OCI-LY3 (cell line): Measurements from ENCODE around the gene SMCO4.
"Not testable (repeated sequence)": the region's sequence is repeated elsewhere in the genome, so short reads cannot be mapped to it uniquely, and the experiment has no call there.

Experiments
- H2AFZ ChIP-seq: fragments of 200-600, 300-600 bp; shearing (Covaris generic); 2 replicates; pipeline ENCODE4 v1.6.0; 2014; ENCODE audit warnings: antibody characterized with exemption, low read depth, low read length
- H3K27ac ChIP-seq: fragments of 200-600, 300-600 bp; sonication (generic); 2 replicates; pipeline ENCODE4 v1.5.1; 2014; ENCODE audit warnings: mild to moderate bottlenecking, low read length, moderate library complexity, mixed read lengths
- H3K27me3 ChIP-seq: fragments of 200-600, 300-600 bp; sonication (generic); 2 replicates; pipeline ENCODE4 v1.6.1; 2014; ENCODE audit warnings: low read depth, low read length, mixed read lengths
- H3K36me3 ChIP-seq: fragments of 200-600, 300-600 bp; sonication (generic); replicated peaks from 2 replicates; pipeline ENCODE3; 2014; ENCODE audit warnings: low read depth, low read length, mixed read lengths
- H3K4me1 ChIP-seq: fragments of 300-600, 200-600 bp; sonication (generic); 2 replicates; pipeline ENCODE4 v1.6.1; 2014; ENCODE audit warnings: low read length, mixed read lengths
- H3K4me2 ChIP-seq: fragments of 200-600, 300-600 bp; sonication (generic); 2 replicates; pipeline ENCODE4 v1.6.1; 2014; ENCODE audit warnings: low read length, mixed read lengths
- H3K4me3 ChIP-seq: fragments of 300-600, 200-600 bp; sonication (generic); 2 replicates; pipeline ENCODE4 v1.5.1; 2014; ENCODE audit warnings: antibody characterized with exemption, mild to moderate bottlenecking, low read length, moderate library complexity
- H3K79me2 ChIP-seq: fragments of 300-600, 200-600 bp; shearing (Covaris generic); 2 replicates; pipeline ENCODE4 v1.6.1; 2014; ENCODE audit warnings: mild to moderate bottlenecking, low read length, mixed read lengths
- H3K9ac ChIP-seq: fragments of 300-600, 200-600 bp; shearing (Covaris generic); 2 replicates; pipeline ENCODE4 v1.6.0; 2014; ENCODE audit warnings: mild to moderate bottlenecking, low read length, moderate library complexity
- H3K9me3 ChIP-seq: fragments of 200-600, 300-600 bp; shearing (Covaris generic); 2 replicates; pipeline ENCODE4 v1.6.1; 2014; ENCODE audit warnings: low read length, mixed read lengths; ENCODE audit not compliant: insufficient read depth
- H4K20me1 ChIP-seq: fragments of 200-600, 300-600 bp; sonication (generic); 2 replicates; pipeline ENCODE4 v1.6.1; 2016; ENCODE audit warnings: low read length, mixed read lengths; ENCODE audit not compliant: insufficient read depth
- CTCF ChIP-seq: fragments of 200-600, 300-600 bp; sonication (generic); IDR thresholded peaks from 2 replicates; pipeline ENCODE4 v1.5.1; 2014; ENCODE audit warnings: antibody characterized with exemption, low read length, low read depth
- EZH2phosphoT487 ChIP-seq: fragments of 200-600 bp; shearing (Covaris generic); IDR thresholded peaks from 2 replicates; pipeline ENCODE4 v1.6.1; 2018; ENCODE audit warnings: antibody characterized with exemption, mixed run types, low read depth

Gene SMCO4

DNA sequence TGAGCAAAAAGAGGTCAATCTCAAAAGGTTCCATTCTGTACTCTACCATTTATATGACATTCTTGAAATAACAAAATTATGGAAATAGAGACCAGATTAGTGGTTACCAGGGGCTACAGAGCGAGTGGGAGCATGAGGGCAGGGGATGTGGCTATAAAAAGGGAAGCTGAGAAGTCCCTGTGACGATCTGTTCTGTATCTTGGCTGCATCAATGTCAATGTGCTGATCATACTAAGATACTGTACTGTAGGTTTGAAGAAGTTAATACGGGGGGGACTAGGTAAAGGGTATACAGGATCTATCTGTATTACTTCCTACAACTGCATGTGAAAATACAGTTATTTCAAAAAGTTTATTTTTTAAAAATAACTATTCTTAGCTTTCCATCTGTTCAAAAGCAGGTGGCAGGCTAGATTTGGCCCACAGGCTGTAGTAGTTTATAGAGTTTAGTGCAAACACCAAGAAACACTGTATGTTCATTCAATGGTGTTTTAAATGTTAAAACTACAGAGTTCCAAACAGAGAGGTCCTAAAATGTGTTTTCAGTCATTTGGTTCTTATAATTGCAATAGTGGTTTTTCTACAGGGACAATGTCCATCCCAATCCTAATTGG, 78.2 kb downstream of the SMCO4 start:
- Histone ChIP-seq H3K9me3 (no peaks in the 10 kb centered on the region), H3K36me3 (no peaks in the 10 kb centered on the region), H3K79me2 (no peaks in the 10 kb centered on the region), H4K20me1 (no peaks in the 10 kb centered on the region), H3K4me3 (no peak overlapping the region), H3K27ac (no peak overlapping the region), H3K4me2 (no peak overlapping the region), H3K27me3 (no peaks in the 10 kb centered on the region), H2AFZ (no peak overlapping the region), H3K4me1 (no peaks in the 10 kb centered on the region), H3K9ac (no peak overlapping the region)
- TF ChIP-seq CTCF (no peak), EZH2phosphoT487 (no peak)

- H3K27ac ChIP-seq, H3K4me2 ChIP-seq, H3K4me1 ChIP-seq, H3K4me3 ChIP-seq, H3K79me2 ChIP-seq, H3K9ac ChIP-seq, H3K9me3 ChIP-seq, H4K20me1 ChIP-seq, H3K36me3 ChIP-seq, H3K27me3 ChIP-seq, H2AFZ ChIP-seq: not testable (repeated sequence)
Observed at GRCh38 chr11:93463666-93464065, 79.5 kb downstream of the SMCO4 start.

- H3K27ac ChIP-seq: no peak overlapping the region
- H3K9ac ChIP-seq: no peak overlapping the region
- no peak overlapping the region for H2AFZ ChIP-seq
- no peaks in the 10 kb centered on the region for H3K4me1 ChIP-seq
- TF ChIP-seq CTCF: no peak
- no peak for TF ChIP-seq EZH2phosphoT487
- no peaks in the 10 kb centered on the region for H4K20me1 ChIP-seq
- H3K79me2 ChIP-seq: no peaks in the 10 kb centered on the region
- no peaks in the 10 kb centered on the region for H3K36me3 ChIP-seq
- no peak overlapping the region for H3K4me3 ChIP-seq
- no peaks in the 10 kb centered on the region for H3K27me3 ChIP-seq
- H3K4me2 ChIP-seq: no peak overlapping the region
- no peaks in the 10 kb centered on the region for H3K9me3 ChIP-seq
Observed at GRCh38 chr11:93458286-93458685, 84.9 kb downstream of the SMCO4 start.

DNA sequence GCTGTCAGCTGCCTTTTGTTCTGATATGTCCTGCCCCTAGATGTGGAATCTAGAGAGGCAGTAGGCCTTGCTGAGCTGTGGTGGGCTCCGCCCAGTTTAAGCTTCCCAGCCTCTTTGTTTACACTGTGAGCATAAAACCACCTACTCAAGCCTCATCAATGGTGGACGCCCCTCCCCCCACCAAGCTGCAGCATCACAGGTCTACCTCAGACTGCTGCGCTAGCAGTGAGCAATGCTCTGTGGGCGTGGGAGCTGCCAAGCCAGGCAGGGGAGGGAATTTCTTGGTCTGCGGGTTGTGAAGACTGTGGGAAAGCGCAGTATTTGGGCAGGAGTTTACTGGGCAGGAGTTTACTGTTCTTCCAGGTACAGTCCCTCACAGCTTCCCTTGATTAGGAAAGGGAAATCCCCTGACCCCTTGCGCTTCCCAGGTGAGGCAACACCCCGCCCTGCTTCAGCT, 98.5 kb downstream of the SMCO4 start:
- Histone ChIP-seq H3K4me3 (no peak overlapping the region), H3K79me2 (no peaks in the 10 kb centered on the region), H3K4me1 (no peaks in the 10 kb centered on the region), H3K4me2 (no peak overlapping the region), H3K36me3 (no peaks in the 10 kb centered on the region), H3K27me3 (no peaks in the 10 kb centered on the region), H2AFZ (no peak overlapping the region), H3K27ac (no peak overlapping the region), H3K9me3 (no peaks in the 10 kb centered on the region), H3K9ac (no peak overlapping the region), H4K20me1 (no peaks in the 10 kb centered on the region)
- no peak for TF ChIP-seq EZH2phosphoT487
- TF ChIP-seq CTCF: no peak

DNA sequence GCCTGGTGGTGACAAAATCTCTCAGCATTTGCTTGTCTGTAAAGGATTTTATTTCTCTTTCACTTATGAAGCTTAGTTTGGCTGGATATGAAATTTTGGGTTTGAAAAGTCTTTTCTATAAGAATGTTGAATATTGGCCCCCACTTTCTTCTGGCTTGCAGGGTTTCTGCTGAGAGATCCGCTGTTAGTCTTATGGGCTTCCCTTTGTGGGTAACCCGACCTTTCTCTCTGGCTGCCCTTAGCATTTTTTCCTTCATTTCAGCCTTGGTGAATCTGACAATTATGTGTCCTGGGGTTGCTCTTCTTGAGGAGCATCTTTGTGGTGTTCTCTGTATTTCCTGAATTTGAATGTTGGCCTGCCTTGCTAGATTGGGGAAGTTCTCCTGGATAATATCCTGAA, 100.0 kb downstream of the SMCO4 start:
- H3K27ac ChIP-seq, H3K4me3 ChIP-seq, H3K9me3 ChIP-seq, H4K20me1 ChIP-seq, H3K4me1 ChIP-seq, H3K79me2 ChIP-seq, H3K9ac ChIP-seq, H3K27me3 ChIP-seq, H3K36me3 ChIP-seq, H2AFZ ChIP-seq, H3K4me2 ChIP-seq: not testable (repeated sequence)
